ENCODE results near the gene AMMECR1. TPM values are rescaled to one million over a fixed set of nuclear protein-coding genes. Genes with fewer than 3 reads are reported as not detected.

Gene AMMECR1
- total RNA-seq, 1 experiment from 2014 or later = 34.4 TPM

DNA sequence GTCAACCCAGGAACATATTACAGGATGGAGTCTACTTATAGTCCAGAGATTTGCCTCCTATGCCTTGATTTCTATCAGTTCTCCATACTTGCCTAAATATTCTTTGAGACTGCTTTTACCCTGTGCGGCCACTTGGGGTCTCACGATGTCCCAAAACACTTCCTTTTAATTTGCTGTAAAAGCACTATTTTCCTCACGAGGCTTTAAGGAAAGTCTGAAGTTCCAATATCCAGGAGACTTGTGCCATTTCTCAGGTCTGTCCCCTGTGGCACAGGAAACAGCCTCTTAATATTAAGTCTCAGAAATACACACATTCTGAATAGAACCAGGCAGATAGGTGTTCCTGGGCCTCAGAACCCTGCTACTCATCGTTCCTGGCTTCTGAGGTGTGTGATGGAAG is 172.0 kb downstream of the AMMECR1 start:
- Histone ChIP-seq H3K27me3 (ENCODE audit: control insufficient read depth, insufficient read depth, low read length) (no peaks in the 10 kb centered on the region), H3K36me3 (replicated peaks; ENCODE audit: control insufficient read depth, insufficient read depth, low read length) (no peaks in the 10 kb centered on the region), H3K4me3 (ENCODE audit: insufficient read depth, low read depth, low read length) (no peak overlapping the region)
- DNase-seq = no peak

- DNase-seq = no peak
- Histone ChIP-seq H3K27me3 (ENCODE audit: control insufficient read depth, insufficient read depth, low read length) (no peaks in the 10 kb centered on the region), H3K4me3 (ENCODE audit: insufficient read depth, low read depth, low read length) (no peak overlapping the region), H3K36me3 (replicated peaks; ENCODE audit: control insufficient read depth, insufficient read depth, low read length) (no peaks in the 10 kb centered on the region)
Observed at GRCh38 chrX:110145311-110145710, 172.6 kb downstream of the AMMECR1 start.

Other genes with a start within 250 kb of the AMMECR1 start
- gene RTL9, start 40.8 kb upstream of the AMMECR1 start, total RNA-seq (2014; rRNA removed; shearing (Covaris generic)) = 0.04 and 0.07 TPM in 2 replicates